Stimulated activated CD4-positive, alpha-beta T cell treated with anti-CD3 and anti-CD28 coated beads, TNF-alpha, amount 100 ng/mL, for 24 hours (primary cell): ENCODE measurements around the gene CHST15.

ENCODE experiments used
- DNase-seq, 3 experiments: peaks; one replicate each; pipeline ENCODE4 v3.0.0-alpha.2; 2020; ENCODE audit warnings: low read depth in 3 of 3

The CHST15 gene

DNA sequence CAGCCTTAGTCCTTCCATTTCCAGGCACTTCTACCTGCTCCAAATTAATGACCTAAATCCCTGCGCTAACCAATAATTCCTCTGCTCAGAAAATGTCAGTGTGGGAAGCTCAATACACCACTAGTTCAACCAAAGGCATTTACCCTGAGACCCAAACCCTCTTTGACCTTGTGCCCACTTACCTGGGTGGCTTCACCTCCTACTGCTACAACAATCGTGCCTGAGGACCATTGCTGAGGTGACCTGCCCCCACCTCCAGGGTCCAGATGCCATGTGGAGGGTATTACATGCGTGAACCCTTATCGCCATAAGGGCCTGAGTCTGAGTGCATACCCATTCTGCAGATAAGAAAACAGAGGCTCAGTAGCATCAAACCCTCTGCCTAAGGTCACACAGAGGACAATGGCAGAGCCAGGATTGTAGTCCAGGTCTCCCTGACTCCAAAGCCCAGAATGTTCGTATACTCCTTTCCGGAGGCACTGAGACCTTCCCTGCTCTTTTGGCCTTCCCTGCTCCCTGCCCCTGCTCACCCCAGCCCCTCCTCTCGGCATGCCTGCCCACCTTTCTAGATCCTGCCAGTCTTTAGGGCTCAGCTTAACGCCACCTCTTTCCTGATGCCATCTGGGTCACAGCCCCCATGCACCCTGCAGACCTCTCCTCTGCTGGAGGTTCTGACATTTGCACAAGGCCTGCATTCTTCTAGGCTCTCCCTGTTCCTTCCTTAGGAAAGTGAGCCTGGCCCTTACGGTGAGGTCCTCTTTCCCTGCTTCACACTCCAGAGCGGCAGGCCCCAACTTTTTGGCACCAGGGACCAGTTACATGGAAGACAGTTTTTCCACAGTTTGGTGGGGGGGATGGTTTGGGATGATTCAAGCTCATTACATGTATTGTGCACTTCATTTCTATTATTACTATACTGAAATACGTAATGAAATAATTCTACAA, 94.9 kb downstream of the CHST15 start:
- no peak for DNase-seq

DNA sequence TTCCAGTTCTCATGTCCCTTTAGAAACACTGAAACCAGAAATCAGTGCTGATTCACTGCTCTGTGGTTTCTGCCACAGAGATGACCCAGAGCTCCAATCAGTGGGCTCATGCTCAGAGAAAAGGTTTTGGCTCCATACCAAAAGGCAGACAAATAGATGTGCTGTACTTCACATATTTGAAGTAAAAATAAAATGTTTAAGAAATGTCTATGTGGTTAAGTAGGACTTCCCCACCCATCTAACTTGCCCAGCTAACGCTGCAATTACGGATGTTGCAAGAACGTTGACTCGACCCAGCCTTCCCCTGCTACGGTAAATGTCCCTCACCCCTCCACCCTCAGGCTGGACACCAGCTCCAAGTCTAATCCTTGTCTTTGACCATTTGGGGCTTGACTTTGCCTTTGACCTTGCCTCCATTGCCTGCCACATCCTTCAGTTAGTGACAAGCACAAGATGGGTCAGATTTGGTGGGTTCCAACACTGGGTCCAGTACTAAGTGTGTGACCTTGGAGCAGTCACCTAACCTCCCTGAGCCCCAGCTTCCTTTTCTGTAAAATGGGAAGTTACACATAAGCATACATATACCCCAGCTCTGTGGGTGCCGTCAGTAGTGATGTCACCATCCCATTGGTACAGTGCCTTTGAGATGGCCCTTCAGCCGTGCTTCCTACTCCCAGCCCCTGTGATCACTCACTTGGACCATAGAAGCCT, 95.8 kb downstream of the CHST15 start:
- no peak for DNase-seq

DNA sequence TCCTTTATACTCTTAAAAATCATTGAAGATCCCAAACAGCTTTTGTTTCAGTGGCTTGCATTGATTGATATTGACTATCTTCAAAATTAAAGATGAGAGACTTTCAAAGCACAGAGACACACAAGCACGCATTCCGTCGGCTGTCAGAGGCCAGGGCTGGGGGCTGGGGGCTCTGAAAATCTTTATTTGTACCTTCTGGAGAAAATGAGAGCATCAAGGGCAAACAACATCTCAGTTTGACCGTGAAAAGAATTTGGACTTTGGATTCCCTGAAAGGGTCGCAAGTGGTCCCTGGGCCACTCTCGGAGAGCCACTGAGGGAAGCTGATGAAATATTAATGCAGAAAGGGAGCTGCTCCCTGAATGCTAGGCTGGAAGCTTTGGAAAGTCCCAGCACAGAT, 96.4 kb downstream of the CHST15 start:
- no peak for DNase-seq

DNA sequence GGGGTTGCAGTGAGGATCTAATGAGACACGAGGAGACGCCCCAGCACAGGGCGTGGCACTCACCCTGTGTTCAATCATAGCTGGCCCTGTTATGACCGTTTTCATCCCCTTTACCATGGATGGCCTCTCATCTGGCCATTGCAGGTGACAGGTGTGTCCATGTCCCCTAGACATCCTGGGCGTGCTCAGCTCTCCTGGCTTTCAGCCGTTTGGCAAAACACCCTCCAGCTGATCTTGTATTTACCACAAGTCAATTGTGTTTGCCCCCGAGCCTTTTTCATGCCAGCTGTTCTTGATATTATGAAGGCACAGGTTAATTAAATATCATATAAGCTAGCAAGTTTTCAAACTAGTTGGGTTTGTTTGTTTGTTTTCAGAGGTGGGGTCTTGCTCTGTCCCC, 97.1 kb downstream of the CHST15 start:
- DNase-seq, result no peak

DNA sequence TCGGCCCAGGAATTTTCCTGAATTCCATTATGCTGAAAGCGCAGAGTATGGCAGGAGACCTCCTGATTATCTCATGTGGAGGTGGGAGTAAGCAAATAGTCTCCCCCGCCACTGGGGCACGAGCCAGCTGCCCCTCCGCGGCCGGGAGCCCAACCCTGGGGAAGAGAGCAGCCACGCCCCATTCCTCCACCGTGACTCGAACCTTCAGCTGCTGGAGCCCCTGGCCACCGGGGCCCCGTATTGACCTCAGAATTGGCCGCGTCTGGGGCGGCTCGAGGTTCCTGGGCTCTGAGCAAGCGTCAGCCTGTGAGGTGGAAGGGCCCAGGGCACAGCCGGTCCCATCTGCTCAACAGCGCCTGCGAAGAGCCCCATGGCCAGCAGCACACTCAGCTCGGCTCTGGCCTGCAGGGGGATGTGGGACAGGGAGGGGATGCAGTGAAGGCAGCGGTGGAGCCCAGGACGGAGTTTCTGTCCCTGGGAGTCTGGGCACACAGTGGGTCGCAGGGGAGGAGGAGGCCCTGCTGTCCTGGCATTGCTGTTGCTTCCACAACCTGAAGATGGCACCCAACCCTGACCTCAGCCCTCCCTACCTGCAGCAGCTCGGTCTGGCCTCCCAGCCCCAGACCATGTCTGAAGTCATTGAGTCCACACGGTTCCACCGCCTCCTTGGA, 97.8 kb downstream of the CHST15 start:
- no peak for DNase-seq

DNA sequence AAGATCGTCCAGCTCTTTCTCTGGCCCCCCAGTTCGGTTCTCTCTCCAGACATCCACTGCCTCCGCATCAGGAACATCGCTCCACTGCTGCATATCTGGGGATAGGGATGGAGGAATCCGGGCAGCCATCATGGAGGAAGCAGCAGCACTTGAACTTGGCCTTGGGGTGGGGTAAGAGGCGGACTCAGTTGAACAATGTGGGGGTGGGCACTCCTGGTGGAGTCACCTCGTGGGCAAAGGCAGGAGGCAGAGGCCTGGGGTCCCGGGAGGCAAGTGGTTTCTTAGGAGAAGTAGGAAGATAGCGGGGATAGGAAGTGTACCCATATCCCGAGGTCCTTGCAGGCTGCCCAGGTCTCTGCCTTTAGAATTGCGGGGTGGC, 98.3 kb downstream of the CHST15 start:
- no peak for DNase-seq

DNA sequence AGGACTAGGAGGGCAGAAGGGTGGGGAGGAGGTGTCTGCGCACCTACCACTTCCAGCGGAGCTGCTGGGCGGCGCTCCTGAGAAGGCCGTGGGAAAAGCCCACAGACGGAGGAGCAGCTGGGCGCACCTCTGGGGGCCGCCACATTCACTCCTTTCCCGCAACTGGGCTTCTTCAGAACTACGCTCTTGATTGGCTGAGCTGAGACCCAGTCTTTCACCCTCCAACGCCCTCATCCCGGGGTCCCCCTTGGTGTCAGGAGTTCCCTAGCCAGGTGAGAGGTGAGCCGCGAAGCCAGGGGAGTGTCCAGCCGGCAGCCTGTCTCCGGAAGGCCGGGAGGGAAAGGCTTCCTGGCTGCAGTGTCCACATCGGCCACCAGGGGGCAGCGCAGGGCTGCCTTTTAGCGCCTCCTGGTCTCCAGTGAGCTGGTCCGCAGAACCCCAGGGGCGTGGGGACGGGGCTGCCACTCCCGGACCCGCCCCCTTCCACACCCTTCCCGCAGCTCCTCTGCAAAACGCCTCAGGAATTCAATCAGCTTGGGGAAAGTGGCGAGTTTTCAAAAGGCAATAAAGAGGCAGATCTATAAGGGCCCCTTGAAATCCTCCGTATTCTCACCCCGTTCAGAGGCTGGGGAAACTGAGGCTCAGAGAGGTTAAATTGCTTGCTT, 98.8 kb downstream of the CHST15 start:
- DNase-seq, result peak; percentile 59 to 79 (median 62)

DNA sequence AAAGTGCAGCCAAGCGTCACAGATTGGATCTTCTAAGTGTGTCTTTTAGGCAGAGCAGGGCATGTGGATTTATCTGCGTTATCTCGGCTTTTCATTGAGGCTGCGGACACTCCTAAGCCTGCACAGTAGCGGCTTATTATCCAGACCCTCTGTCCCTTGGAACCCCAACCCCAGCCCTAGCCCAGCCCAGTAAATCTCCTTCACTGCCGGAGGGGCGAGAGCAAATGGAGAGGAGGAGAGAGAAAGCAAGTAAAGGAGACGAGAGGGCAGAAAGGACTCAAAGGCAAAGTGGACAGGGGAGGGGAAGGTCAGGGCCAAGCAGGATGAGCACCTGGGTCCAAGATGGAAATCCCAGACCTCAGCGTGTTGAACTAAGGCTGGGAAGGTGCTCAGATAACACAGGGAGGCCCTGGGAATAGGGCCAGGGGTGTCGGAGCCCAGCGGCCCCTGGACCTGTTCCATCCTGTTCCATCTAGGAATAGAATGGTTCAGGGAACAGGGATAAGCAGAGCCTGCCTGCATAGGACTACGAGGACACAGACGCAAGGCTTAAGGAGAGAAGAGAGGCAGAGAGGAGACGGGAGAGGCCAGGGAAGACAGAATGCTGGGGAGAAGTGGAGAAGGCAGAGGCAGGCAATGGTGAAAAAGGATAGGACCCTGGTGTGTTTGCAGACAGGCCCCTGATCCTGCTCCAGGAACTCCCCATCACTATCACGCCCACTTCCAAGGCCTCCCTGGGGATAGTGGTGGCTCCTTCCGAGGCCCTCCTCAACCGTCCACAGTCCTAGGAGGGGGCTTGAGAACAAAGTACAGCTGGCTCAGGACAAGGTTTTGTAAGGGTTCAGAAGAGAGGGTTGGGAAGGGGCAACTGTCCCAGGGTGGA, 99.6 kb downstream of the CHST15 start:
- no peak for DNase-seq

DNA sequence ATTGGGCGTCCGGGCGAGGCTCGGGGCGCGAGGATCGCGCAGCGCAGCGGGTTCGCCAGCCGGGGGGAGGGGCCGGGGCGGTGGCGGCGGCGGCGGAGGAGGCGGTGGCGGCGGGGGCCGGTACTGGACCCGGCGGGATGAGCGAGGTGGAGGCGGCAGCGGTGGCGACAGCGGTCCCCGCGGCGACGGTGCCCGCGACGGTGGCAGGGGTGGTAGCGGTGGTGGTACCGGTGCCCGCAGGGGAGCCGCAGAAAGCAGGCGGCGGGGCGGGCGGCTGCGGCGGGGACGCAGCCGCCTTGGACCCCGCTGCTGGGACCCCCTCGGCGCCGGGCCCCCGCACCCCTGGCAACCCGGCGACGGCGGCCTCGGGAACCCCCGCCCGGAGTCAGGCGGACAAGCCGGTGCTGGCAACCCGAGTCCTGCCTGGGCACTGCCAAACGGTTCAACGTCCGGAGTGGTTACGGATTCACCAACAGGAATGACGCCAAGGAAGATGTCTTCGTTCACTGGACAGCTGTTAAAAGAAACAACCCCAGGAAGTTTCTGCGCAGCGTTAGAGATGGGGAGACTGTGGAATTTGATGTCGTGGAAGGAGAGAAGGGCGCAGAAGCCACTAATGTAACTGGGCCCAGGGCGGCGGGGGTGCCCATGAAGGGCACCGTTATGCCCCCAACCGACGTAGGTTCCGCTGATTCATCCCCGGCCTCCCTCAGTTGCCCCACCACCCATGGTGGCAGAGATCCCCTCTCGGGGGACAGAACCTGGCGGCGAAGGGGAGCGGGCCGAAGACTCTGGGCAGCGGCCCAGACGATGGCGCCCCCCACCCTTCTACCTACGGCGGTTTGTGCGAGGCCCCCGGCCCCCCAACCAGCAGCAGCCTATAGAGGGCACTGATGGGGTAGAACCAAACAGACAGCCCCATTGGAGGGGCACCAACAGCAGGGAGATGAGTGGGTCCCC, 101.5 kb downstream of the CHST15 start:
- DNase-seq, result no peak

DNA sequence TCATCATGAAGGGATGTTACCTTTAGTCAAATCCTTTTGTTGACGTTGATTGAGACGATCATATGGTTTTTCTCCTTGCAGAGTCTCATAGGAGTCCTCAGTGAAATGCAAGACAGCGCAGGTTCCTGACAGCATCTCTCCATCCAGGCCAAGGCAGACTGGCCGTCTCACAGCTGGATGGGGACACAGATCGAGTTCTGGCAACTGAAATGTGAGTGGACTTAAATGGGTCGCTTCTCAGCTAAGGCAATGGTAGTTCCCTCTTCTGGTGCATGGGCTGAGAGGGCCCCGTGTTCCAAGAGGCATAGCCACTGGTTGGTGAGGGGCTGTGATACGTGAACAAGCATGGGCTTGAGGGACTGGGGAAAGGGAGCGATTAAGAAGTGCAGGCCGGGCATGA, 102.5 kb downstream of the CHST15 start:
- DNase-seq, result no peak

DNA sequence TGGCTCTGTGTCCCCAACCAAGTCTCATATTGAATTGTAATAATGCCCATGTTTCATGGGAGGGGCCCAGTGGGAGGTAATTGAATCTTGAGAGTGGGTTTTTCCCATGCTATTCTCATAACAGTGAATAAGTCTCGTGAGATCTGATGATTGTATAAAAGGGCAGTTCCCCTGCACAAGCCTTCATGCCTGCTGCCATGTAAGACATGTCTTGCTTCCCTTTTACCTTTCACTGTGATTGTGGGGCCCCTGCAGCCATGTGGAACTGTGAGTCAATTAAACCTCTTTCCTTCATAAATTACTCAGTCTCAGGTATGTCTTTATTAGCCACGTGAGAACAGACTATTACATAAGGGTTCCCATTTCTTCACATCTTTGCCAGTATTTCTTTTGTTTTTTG, 104.7 kb downstream of the CHST15 start:
- no peak for DNase-seq

DNA sequence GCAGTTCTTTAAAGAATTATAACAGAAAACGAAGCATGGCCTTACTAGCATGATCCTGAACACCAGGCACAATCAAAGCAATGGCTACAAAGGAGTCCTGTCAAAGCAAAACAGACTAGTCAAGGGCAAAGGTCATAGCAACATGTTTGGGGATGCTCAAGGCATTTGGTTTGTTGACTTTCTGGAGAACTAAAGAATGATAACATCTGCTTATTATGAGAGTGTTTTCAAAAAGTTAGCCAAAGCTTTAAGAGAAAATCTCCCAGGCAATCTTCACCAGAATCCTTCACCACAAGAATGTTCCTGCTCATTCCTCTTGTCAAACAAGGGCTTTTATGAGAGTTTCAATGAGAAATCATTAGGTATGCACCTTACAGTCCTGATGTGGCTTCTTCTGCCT, 106.7 kb downstream of the CHST15 start:
- no peak for DNase-seq

DNA sequence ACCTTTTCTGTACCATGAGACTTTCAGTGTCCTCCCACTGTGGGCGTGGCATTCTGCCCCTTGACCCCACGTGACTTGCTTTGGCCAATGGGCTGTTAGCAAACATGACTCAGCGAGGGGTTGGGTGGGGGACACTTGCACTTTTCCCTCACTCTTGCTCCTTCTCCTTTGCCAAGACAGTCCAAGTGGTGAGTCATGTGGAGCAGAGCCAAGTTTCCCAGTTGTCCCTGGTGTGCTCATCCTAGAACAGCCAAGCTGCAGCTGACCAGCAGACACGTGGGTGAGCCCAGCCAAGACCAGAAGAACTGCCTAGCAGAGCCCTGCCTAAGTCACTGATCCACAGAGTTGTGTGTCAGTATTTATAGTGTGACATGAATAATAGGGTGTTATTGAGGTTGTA, 119.0 kb downstream of the CHST15 start:
- DNase-seq, result no peak

DNA sequence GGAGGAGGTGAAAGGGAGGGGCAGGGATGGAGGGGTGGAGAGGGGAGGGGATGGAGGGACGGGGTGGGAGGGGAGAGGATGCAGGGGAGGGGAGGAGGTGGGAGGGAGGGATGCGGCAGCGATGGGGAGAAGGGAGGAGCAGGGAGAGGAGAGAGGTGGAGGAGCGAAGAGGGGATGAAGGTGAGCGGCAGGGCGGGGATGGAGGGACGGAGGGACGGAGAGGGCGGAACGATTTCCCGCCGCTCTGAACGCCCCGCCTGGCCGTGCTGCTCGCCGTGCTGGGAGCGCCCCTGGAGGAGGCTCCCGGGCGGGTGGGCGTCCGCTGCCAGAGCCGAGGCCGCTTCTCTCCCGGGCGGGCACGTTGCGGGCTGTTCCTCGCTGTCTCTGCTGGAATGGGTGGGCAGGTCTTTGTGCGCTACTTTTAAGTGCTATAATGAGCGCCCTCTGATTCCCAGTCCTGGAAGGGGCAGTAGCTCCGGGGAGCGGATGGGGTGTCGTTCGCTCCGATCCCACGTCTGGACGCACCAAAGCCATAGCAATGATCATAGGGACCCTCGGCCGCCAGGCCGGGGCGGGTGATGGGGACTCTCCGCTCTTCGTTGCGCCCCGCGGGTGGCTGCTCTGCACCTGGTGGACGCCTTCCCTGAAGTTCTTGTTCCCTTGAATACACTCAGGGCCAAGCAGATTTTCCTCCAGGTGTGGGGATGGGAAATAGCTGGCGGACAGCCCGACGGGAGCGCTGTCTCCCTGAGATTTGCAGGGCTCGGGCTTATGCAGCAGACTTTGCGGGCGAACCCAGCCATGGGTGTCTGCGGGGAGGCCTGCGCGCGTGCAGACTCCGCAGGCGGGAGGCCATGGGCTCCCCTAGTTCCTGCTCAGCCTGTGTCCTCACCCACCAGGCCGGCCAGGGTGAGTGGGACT, 120.7 kb downstream of the CHST15 start:
- no peak for DNase-seq

DNA sequence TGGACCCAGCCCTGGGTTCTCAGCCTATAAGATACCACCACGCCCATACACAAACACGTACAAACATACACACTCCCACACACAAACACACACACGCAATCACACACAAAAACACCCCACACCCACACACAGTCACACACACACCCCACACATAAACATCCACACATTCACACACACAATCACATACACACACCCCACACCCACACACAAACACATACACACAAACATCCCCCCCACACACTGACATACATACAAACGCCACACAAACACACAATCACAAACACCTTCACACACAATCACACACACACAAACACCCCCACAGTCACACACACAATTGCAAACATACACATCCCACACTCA, 122.5 kb downstream of the CHST15 start:
- DNase-seq, result no peak

DNA sequence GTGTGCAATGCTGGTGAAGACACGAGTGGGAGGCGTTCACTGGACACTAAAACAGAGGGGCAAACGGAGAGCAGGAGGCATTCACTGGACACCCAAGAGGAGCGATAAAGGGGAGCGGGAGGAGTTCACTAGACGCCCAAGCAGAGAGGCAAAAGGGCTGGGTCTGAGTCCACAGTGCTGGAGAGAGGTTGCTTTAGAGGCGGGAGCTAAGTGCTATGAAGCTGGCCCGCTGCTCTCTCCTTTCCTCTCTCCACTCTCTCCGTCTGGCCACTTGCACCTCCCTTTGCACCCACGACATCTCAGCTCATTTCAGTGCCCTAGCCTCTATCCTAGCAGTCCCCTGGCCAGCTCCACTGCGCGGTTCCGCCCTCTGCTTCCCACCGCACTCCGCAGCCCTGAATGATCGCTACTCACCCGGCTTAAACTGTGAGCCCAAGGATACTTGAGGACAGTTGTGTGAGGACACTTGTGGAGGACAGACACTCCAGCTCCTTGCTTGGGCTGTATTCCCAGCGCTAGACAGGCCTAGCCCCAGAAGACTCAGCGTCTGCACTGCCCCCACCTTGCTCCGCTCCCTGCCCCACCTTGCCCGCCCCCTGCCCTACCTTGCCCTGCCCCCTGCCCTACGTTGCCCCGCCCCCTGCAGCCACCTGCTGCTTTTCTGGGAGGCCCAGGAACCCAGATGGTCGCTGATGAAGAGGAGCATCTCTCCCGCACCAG, 123.0 kb downstream of the CHST15 start:
- DNase-seq, result no peak

DNA sequence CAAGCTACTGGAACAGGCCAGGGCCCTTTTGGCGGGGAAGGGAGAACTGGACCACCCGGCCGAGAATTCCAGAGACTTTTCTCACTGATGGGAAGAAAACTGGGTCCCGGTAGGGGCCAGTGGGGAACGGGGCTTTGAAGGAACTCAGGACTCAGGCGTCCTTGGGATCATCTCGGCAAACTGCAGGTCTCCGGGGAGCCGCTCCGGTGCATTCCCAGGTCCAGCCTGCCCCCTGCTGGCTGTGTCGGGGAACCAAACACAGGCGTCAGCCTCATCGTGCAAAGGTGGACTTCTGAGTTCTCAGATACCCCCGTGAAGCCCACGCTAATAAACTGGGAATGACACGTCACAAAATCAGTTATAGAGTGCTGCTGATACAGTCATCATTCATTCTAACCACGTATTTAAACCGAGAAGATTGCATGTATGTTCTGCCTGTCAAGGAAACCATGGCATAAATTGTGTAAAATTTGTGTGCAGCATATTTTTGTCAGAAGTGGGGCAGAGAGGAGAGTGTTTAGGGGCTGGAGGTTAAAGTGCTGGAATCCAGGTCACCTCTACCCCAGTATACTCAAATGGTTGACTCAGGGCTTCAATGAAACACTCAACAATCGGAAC, 125.7 kb downstream of the CHST15 start:
- peak in 2 of 3 experiments; percentile 12 to 52 for DNase-seq

DNA sequence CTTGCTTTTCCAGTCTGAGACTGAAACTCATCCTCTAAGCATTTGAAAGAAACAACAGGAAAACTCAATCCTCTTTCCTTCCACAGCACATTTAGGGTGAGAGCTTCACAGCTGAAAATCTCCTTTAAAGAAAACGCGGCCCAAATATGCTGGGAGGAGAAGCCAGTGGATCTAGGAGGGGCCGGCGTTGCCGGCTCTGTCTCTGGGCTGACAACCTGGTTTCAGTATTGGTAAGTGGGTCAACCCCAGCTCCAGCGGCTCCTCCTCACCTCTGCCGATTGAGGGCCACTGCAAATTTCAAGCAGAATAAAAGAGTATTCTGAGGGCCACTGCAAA, 126.5 kb downstream of the CHST15 start:
- no peak for DNase-seq
